ENCODE measurements around the gene WBP4. TPM values are rescaled to one million over a fixed set of nuclear protein-coding genes. Genes with fewer than 3 reads are reported as not detected.

Gene WBP4
- total RNA-seq, 1 donor from 2014 or later, result 8.2 TPM

DNA sequence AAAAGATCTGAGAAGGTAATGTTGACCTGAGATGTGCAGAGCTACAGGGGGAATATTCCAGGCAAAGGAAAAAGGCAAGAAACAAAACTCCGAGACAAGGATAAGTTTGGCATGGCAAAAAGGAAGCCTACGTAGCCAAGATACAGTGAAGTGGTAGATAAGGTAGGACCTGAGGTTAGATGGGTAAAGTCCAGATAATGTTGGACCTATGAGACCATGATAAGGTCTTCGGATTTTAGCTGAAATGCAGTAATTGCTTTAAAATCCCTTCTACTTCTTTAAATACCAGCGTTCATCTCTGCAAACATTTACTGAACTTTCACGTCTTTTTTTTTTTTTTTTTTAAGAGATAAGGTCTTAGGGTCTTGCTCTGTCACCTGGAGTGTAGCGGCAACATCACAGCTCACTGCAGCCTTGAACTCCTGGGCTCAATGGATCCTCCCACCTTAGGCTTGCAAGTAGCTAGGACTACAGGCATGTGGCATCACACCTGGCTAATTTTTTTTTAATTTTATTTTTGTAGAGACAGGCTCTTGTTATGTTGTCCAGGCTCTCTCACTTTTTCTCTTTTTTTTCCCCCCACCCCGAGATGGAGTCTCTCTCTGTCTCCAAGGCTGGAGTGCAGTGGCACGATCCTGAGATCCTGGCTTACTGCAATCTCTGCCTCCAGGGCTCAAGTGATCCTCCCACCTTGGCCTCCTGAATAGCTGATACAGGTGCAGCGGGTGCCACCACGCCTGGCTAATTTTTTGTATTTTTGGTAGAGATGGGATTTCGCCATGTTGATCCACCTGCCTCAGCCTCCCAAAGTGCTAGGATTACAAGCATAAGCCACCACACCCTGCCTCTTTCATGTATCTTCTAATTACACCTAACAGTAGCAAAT, 4.2 kb upstream of the WBP4 start:
- TF ChIP-seq, protein P1, sequence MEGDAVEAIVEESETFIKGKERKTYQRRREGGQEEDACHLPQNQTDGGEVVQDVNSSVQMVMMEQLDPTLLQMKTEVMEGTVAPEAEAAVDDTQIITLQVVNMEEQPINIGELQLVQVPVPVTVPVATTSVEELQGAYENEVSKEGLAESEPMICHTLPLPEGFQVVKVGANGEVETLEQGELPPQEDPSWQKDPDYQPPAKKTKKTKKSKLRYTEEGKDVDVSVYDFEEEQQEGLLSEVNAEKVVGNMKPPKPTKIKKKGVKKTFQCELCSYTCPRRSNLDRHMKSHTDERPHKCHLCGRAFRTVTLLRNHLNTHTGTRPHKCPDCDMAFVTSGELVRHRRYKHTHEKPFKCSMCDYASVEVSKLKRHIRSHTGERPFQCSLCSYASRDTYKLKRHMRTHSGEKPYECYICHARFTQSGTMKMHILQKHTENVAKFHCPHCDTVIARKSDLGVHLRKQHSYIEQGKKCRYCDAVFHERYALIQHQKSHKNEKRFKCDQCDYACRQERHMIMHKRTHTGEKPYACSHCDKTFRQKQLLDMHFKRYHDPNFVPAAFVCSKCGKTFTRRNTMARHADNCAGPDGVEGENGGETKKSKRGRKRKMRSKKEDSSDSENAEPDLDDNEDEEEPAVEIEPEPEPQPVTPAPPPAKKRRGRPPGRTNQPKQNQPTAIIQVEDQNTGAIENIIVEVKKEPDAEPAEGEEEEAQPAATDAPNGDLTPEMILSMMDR (IDR thresholded peaks at IDR 0.05; ENCODE audit: unreplicated experiment), result no peak
- H3K4me3 Mint-ChIP-seq (ENCODE audit: unreplicated experiment), result no peak overlapping the region
- H3K9me3 Mint-ChIP-seq (ENCODE audit: unreplicated experiment), result no peaks in the 10 kb centered on the region
- H3K36me3 Mint-ChIP-seq (ENCODE audit: low read depth, unreplicated experiment), result peaks cover 4% of the 10 kb centered on the region
- peaks cover 19% of the 10 kb centered on the region for H3K4me1 Mint-ChIP-seq (ENCODE audit: unreplicated experiment)
- peaks cover 26% of the 10 kb centered on the region for H3K27me3 Mint-ChIP-seq (ENCODE audit: unreplicated experiment)
- H3K27ac Mint-ChIP-seq (ENCODE audit: unreplicated experiment), result no peak overlapping the region
- no peak for DNase-seq (ENCODE audit: low spot score)

DNA sequence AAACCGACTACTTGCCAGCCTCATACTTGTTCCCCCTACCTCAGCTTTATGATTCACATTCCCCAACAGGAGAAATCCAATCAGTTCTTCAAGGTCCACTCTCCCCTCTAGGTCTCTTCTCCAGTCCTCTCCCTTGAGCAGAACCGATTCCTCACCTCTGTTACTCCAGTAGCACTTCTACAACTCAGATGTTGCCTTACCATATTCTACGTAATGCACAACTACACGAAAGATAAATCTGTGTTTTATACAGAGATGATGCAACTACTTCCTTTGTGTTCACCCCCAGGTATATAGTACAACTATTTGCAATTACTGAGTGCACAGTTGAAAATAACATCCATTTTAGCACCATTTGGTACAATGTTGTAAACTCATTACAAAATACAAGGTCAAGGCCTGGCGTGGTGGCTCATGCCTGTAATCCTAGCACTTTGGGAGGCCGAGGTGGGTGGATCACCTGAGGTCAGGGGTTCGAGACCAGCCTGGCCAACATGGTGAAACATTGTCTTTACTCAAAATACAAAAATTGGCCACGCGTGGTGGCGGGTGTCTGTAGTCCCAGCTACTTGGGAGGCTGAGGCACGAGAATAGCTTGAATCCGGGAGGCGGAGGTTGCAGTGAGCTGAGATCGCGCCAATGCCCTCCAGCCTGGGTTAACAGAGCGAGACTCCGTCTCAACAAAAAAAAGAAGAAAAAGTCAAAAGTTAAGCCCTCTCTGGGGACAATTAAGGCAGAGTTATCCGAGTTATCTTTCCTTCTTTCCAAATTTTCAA, 2.8 kb upstream of the WBP4 start:
- Mint-ChIP-seq H3K36me3 (ENCODE audit: low read depth, unreplicated experiment) (peaks cover 4% of the 10 kb centered on the region), H3K27ac (ENCODE audit: unreplicated experiment) (no peak overlapping the region), H3K4me3 (ENCODE audit: unreplicated experiment) (peak overlapping the region; percentile 98), H3K9me3 (ENCODE audit: unreplicated experiment) (no peaks in the 10 kb centered on the region), H3K4me1 (ENCODE audit: unreplicated experiment) (peaks cover 26% of the 10 kb centered on the region), H3K27me3 (ENCODE audit: unreplicated experiment) (peaks cover 27% of the 10 kb centered on the region)
- no peak for DNase-seq (ENCODE audit: low spot score)
- TF ChIP-seq, protein P1 (IDR thresholded peaks at IDR 0.05; ENCODE audit: unreplicated experiment), result no peak

DNA sequence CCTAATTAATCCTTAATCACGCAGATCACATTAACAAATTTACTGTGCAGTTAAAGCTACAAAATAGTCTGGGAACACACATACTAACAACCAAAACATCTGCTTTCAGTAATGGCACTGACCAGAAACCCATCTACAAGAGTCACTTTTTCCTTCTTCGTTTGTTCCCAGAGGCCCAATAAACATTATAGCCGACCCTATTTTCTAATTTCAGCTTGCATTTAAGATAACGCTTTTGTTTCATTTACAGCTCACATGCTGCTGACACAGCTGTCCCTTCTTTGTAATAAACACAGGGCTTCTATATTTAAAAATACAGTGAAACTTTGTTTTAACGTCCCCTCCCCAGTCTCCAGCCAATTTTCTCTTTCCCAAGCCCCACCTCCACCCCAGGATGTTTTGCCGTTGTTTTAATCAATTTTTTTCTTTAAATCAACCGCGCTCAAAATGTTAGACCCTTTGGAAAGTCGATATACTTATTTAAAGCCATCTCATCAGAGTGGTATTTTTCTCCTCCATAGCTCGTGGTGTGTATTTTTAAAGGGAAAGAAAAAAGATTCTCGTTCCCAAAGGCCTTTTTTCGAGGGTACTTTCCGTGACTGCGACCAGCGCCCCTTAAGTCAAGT, 1.7 kb upstream of the WBP4 start:
- peaks cover 27% of the 10 kb centered on the region for H3K27me3 Mint-ChIP-seq (ENCODE audit: unreplicated experiment)
- peak overlapping the region; percentile 98 for H3K27ac Mint-ChIP-seq (ENCODE audit: unreplicated experiment)
- TF ChIP-seq, protein P1 (IDR thresholded peaks at IDR 0.05; ENCODE audit: unreplicated experiment), result no peak
- peak overlapping the region; percentile 98 for H3K4me3 Mint-ChIP-seq (ENCODE audit: unreplicated experiment)
- H3K4me1 Mint-ChIP-seq (ENCODE audit: unreplicated experiment), result peaks cover 26% of the 10 kb centered on the region
- peaks cover 4% of the 10 kb centered on the region for H3K36me3 Mint-ChIP-seq (ENCODE audit: low read depth, unreplicated experiment)
- no peaks in the 10 kb centered on the region for H3K9me3 Mint-ChIP-seq (ENCODE audit: unreplicated experiment)
- DNase-seq (ENCODE audit: low spot score), result no peak

DNA sequence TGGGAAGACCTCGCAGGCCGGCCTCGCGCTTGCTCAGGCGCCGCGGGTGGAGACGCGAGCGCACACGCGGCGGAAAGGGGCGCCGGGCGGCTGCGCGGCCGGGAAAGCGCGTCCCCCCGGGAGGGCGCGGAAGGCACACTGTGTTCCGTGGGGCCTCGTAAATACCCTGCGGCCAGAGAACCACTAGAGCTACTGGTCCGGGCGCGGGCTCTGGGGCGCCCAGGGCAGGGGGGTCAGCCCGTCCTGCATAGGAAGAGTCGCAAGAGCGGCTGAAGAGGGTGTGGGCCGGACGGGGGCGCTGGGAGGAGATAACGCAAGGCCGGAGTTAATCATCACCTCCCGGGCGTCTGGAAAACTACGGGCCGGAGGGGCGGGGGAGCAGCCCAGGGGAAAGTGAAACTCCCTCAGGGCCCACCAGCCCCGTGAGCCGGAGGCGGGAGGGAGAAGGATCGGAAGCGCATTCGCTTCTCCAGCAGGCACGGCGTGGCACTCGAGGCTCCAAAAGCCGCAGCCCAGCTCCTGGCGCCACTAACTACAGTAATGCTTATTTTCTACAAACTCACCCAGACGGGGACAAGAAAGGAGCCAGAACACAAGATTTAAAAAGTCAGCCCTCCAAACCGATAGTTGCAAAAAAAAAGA, 1.1 kb upstream of the WBP4 start:
- H3K36me3 Mint-ChIP-seq (ENCODE audit: low read depth, unreplicated experiment), result peaks cover 4% of the 10 kb centered on the region
- H3K27me3 Mint-ChIP-seq (ENCODE audit: unreplicated experiment), result peaks cover 27% of the 10 kb centered on the region
- peak overlapping the region; percentile 98 for H3K4me3 Mint-ChIP-seq (ENCODE audit: unreplicated experiment)
- peaks cover 25% of the 10 kb centered on the region for H3K4me1 Mint-ChIP-seq (ENCODE audit: unreplicated experiment)
- no peaks in the 10 kb centered on the region for H3K9me3 Mint-ChIP-seq (ENCODE audit: unreplicated experiment)
- H3K27ac Mint-ChIP-seq (ENCODE audit: unreplicated experiment), result peak overlapping the region; percentile 98
- DNase-seq (ENCODE audit: low spot score), result peak; percentile 86
- TF ChIP-seq, protein P1 (IDR thresholded peaks at IDR 0.05; ENCODE audit: unreplicated experiment), result no peak

All from endothelial cell (in vitro differentiated cells).